AML-193 (cell line): Measurements from ENCODE around the gene PRR7.

ENCODE experiments used
- DNase-seq, 2 experiments: peaks; one replicate each; lab custom pipeline; 2025; lab: John Stamatoyannopoulos, UW

The PRR7 gene

DNA sequence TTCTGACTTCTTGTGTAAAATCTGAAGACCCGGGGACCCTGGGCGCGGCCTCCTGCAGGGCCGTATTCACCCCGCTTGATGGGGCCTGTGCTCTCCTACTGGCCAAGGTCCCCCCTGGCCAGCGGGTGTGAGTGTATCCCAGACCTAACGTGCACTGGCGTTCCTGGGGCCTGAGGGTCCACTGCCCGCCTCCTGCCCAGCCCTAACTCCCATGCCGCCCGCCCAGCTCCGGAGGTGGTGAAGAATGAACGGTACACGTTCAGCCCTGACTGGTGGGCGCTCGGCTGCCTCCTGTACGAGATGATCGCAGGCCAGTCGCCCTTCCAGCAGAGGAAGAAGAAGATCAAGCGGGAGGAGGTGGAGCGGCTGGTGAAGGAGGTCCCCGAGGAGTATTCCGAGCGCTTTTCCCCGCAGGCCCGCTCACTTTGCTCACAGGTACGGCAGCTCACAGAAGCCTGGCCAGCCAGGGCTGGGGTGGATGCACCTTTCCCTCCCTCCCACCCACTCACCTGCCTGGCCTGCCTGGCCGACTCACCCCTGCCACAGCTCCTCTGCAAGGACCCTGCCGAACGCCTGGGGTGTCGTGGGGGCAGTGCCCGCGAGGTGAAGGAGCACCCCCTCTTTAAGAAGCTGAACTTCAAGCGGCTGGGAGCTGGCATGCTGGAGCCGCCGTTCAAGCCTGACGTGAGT is 10.6 kb upstream of the PRR7 start:
- no peak for DNase-seq

- no peak for DNase-seq
Measured at GRCh38 chr5:177437623-177438022, 9.0 kb upstream of the PRR7 start.

DNA sequence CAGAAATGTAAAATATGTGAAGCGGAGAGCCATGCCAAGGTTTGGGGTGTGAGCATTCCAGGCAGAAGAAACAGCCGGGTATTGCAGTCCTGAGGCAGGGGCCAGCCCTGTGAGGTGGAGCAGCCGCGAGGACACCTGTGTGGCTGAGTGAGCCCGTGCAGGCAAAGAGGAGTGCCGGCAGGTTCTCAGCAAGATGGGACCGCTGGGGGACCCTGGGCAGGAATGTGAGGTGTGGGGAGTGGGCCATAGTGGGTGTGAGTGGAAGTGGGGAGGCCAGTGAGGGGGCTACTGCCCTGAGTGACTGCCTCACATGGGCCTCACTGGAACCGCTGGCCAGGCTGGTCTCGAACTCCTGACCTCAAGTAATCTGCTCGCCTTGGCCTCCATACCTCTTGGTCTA is 8.1 kb upstream of the PRR7 start:
- no peak for DNase-seq

GRCh38 chr5:177439518-177440053 is 7.0 kb upstream of the PRR7 start:
- DNase-seq = no peak

DNA sequence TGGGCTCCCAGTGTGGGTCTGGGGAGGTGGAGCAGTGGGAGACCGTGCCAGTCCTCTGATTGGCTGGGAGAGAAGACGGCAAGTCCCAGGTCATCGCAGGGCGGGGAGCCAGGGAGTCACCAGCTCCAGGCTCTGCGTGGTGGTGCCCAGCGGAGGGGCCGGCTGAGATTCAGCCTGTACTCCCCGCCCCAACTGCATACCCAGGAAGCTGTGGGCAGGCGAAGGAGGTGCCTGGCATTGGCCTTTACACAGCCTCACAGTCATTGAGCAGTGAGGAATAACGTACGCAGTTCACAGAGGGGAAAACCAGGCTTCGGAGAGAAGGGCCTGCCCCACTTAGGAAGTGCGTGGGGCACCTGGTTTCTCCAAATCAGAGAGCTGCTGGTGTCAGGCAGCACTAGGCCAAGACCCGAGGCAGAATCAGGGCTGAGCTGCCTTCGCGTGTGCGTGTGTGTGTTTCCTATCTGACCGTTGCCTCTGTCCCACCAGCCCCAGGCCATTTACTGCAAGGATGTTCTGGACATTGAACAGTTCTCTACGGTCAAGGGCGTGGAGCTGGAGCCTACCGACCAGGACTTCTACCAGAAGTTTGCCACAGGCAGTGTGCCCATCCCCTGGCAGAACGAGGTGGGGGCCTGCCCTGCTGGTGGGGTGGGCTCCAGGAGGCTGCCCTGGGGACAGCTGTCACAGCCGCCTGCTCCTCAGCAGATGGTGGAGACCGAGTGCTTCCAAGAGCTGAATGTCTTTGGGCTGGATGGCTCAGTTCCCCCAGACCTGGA is 6.2 kb upstream of the PRR7 start:
- DNase-seq = no peak

DNA sequence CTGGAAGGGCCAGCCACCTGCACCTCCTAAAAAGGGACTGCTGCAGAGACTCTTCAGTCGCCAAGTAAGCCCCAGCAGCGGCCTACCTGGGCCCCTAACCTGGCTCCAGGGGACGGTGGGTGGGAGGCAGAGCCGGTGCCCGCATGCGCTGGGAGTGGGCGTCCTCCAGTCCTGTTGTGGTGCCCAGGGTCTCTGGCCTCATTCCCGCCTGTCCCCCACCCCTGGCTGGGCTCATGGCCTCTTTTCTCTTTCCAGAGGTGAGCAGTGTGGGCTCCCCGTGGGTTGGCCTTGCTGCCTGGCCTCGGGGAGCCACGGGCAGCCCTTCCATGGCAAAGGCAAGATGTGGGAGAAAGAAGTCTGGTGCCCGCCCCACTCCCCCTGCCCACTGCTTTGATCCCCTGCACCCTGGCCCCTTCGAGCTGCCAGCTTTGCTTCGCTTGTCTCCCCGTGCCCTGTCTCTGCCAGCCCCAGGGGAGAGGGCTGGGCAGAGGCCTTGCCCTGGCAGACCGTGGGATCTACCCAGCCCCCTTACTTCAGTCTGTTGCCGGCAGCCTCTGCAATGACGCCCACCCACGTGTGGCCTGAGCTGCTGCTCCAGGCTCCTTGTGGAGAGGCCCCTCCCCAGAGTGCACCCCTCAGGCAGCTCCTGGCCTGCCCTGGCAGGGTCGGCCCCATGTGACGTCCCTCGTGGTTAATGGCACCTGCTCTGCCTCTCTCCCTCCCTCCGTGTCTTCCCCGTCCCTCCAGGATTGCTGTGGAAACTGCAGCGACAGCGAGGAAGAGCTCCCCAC is 5.4 kb upstream of the PRR7 start:
- DNase-seq = no peak

DNA sequence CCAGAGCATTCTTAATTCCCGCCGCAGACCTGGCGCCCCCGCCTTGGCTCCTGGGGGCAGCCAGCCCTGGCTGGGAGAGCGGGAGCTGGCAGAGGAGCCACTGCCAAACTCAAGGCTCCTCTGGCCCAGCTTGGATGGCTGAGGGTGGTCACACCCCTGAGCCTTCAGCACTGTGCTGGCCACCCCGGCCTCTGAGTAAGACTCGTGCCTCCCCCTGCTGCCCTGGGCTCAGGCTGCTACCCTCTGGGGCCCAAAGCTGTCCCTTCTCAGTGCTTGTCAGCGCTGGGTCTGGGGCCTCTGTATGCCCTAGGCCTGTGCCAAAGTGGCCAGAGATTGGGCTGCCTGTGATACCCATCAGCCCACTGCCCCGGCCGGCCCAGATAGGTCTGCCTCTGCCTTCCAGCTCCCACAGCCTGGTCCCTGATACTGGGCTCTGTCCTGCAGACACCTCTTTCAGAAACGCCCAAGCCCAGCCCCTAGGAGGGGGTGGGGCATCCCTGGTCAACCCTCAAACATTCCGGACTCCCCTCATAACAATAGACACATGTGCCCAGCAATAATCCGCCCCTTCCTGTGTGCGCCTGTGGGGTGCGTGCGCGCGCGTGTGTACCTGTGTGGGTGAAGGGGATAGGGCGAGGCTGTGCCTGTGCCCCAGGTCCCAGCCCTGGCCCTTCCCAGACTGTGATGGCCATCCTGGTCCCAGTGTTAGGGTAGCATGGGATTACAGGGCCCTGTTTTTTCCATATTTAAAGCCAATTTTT is 4.4 kb upstream of the PRR7 start:
- DNase-seq = no peak

DNA sequence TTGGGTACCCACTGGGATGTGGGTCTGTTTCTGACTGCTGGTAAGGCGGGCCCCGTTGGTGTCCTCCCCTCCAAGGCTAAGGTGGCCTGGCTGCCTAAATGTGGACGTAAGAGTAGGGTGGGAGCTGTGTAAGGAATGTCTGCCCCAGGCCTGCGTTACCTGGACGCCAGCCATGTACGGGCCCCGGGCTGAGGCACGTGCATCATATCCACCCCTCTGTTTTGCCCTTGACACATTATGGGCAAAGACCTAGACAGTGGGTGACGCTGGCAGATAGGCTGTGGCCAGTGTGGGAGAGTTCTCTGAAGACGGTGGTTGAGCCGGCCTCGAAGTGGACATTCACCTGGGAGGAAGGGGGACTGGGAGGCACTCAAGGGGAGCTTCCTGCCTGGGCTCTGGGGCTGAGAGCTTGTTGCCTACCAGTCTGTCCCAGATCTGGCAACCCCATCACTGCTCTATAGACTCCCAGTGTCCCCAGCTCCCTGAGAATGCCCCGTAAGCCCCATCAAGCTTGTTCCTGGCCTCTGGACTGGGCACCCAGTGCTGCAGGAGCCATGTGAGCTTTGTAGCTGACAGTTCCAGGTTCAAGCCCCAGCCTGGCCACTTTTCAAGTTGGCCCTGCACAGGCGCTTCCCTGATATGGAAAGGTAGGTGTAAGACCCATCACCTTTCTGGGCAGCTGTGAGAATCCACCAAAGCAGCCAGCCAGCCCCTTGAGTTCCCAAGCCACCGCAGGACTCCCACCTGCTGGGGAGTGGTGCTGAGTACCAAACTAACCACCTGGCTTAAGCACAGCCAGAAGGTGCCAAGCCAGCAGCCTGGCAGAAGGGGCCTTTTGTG is 3.2 kb upstream of the PRR7 start:
- no peak for DNase-seq

- no peak for DNase-seq
Measured at GRCh38 chr5:177444106-177445051, 2.2 kb upstream of the PRR7 start.

- no peak for DNase-seq
Measured at GRCh38 chr5:177445052-177445916, 1.3 kb upstream of the PRR7 start.

GRCh38 chr5:177445917-177446199 is 756 bp upstream of the PRR7 start:
- DNase-seq = no peak

- DNase-seq = peak in 1 of 2 experiments; percentile 15
Measured at GRCh38 chr5:177447066-177447610, 524 bp downstream of the PRR7 start.

- DNase-seq = peak; percentile 40 to 55
Measured at GRCh38 chr5:177447611-177448243, 1.1 kb downstream of the PRR7 start.

- no peak for DNase-seq
Measured at GRCh38 chr5:177448244-177448950, 1.8 kb downstream of the PRR7 start.

GRCh38 chr5:177449140-177450061 is 2.8 kb downstream of the PRR7 start:
- no peak for DNase-seq

DNA sequence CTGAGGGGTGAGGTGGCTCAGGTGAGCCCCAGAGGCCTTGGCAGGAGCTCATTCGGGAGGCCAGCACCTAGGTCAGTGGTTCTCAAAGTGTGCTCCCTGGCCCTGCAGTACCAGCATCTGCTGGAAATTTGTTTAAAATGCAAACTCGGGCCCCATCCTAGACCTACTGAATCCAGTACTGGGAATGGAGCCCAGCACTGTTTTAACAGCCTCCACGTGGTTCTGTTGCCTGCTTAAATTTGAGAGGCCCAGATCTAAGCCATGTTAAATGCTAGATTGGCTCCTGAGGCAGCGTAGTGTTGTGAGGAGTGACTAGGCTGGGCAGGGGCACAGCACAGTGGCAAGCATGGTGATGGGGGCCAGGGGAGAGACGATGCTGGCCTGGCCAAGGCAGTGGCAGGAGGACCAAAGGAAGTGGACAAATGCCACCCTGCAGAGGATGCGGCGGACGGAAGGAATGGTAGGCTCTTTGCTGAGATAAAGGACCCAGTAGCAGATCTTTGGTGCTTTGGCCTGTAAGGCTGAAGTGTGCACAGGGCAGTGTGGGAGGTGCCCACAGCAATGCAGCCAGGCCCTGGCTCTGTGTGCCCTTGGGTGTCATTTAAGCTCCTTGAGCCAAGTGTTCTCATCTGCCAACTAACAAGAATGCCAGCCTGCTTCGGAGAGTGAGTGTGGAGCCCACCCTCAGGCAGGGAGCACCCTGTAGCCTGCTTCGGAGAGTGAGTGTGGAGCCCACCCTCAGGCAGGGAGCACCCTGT is 4.2 kb downstream of the PRR7 start:
- DNase-seq = no peak
